ENCODE results near the gene RASSF7.

RASSF7 gene

GRCh38 chr11:577611-577894 is 16.8 kb downstream of the RASSF7 start:
- ChIA-PET POLR2A (interaction anchor here (1.0 to 1.7 kb wide), 2 partner anchors 9 to 21 kb away, joined by 5 read pairs; no protein-coding TSS in a partner anchor), CTCF (no interaction called here)
- TF ChIP-seq ZNF384 (IDR thresholded peaks at IDR 0.05): no peak
- no peak for TF ChIP-seq CTBP1 (IDR thresholded peaks at IDR 0.05; ENCODE audit: borderline replicate concordance)
- TF ChIP-seq ARNT (IDR thresholded peaks at IDR 0.05): no peak
- TF ChIP-seq PKNOX1 (IDR thresholded peaks at IDR 0.05): no peak
- no peak for TF ChIP-seq TARDBP (IDR thresholded peaks at IDR 0.05)
- no peak for TF ChIP-seq L3MBTL2 (conservative IDR thresholded peaks at IDR 0.05)
- no peak for TF ChIP-seq FOXM1 (IDR thresholded peaks at IDR 0.05; ENCODE audit: borderline replicate concordance)
- TF ChIP-seq NFRKB (IDR thresholded peaks at IDR 0.05): no peak
- no peak for TF ChIP-seq FOXA1 (IDR thresholded peaks at IDR 0.05)
- TF ChIP-seq FOXK2 (IDR thresholded peaks at IDR 0.05): no peak
- TF ChIP-seq HDGF (IDR thresholded peaks at IDR 0.05; ENCODE audit: borderline replicate concordance): no peak
- no peak for TF ChIP-seq SUZ12 (IDR thresholded peaks at IDR 0.05)
- TF ChIP-seq LEF1 (IDR thresholded peaks at IDR 0.05; ENCODE audit: borderline replicate concordance): no peak
- TF ChIP-seq BHLHE40 (IDR thresholded peaks at IDR 0.05; ENCODE audit: borderline replicate concordance): no peak
- no peak for TF ChIP-seq ELF4 (IDR thresholded peaks at IDR 0.05)
- DNase-seq (ENCODE audit: extremely low spot score): no peak

DNA sequence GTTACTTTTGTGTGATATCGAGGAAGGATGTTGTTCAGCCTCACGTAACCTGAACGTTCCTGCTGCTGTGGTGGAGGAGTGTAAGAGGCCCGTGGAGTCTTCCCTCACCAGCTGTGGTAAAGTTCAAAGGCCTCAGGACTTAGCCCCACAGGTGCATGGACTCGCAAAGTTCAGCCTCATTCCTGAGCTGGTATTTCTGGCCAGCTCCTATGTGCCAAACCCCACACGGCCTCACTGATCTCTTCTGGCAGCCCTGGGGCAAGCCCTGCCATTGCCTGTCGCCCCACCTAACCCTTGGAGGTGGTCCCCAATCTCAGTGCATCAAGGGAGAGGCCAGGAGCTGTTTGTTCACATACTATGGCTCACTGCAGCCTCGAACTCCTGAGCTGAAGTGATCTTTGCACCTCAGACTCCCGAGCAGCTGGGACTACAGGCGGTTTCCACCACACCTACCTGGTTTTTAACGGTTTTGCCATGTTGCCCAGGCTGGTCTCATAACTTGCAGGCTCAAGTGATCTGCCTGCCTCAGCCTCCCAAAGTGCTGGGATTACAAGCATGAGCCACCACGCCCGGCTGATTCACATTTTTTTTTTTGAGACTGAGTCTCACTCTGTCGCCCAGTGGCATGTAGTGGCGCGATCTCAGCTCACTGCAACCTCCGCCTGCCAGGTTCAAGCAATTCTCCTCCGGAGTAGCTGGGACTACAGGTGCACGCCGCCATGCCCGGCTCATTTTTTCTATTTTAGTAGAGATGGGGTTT is 17.7 kb downstream of the RASSF7 start:
- TF ChIP-seq L3MBTL2 (conservative IDR thresholded peaks at IDR 0.05): no peak
- no peak for TF ChIP-seq TARDBP (IDR thresholded peaks at IDR 0.05)
- no peak for TF ChIP-seq CTBP1 (IDR thresholded peaks at IDR 0.05; ENCODE audit: borderline replicate concordance)
- TF ChIP-seq HDGF (IDR thresholded peaks at IDR 0.05; ENCODE audit: borderline replicate concordance): no peak
- no peak for TF ChIP-seq BHLHE40 (IDR thresholded peaks at IDR 0.05; ENCODE audit: borderline replicate concordance)
- no peak for TF ChIP-seq FOXM1 (IDR thresholded peaks at IDR 0.05; ENCODE audit: borderline replicate concordance)
- TF ChIP-seq FOXA1 (IDR thresholded peaks at IDR 0.05): no peak
- no peak for TF ChIP-seq ELF4 (IDR thresholded peaks at IDR 0.05)
- TF ChIP-seq NFRKB (IDR thresholded peaks at IDR 0.05): no peak
- no peak for TF ChIP-seq ARNT (IDR thresholded peaks at IDR 0.05)
- TF ChIP-seq FOXK2 (IDR thresholded peaks at IDR 0.05): no peak
- CTCF ChIA-PET: no interaction called here
- POLR2A ChIA-PET: interaction anchor here (1.7 kb wide), 1 partner anchor 10 kb away, joined by 5 read pairs; no protein-coding TSS in a partner anchor
- no peak for DNase-seq (ENCODE audit: extremely low spot score)

GRCh38 chr11:579830-580601 is 19.2 kb downstream of the RASSF7 start:
- no peak for DNase-seq (ENCODE audit: extremely low spot score)
- ChIA-PET POLR2A (no interaction called here), CTCF (no interaction called here)
- no peak for TF ChIP-seq NFRKB (IDR thresholded peaks at IDR 0.05)
- no peak for TF ChIP-seq FOXM1 (IDR thresholded peaks at IDR 0.05; ENCODE audit: borderline replicate concordance)
- TF ChIP-seq TARDBP (IDR thresholded peaks at IDR 0.05): no peak
- TF ChIP-seq BHLHE40 (IDR thresholded peaks at IDR 0.05; ENCODE audit: borderline replicate concordance): no peak
- no peak for TF ChIP-seq ARNT (IDR thresholded peaks at IDR 0.05)
- TF ChIP-seq FOXK2 (IDR thresholded peaks at IDR 0.05): no peak
- TF ChIP-seq SUZ12 (IDR thresholded peaks at IDR 0.05): no peak
- no peak for TF ChIP-seq FOXA1 (IDR thresholded peaks at IDR 0.05)
- no peak for TF ChIP-seq ELF4 (IDR thresholded peaks at IDR 0.05)

DNA sequence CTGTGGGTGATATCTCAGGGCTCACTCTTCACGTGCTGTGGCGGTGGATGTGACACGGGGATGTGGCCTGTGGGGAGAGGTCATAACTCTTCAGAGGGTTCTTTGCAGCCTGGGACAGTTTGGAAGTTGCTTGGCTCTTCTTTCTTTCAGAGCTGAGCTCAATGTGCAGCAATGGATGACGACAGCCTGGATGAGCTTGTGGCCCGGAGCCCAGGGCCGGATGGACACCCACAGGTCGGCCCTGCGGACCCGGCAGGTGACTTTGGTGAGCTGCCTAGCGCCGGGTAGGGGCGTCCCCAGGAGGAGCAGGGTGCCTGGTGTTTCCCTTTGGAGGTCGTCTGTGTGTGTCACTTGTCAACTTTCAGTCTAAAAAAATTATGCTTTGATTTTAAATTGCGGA is 20.6 kb downstream of the RASSF7 start:
- ChIA-PET POLR2A (no interaction called here), CTCF (interaction anchor here (0.6 kb wide), 1 partner anchor 71 kb away, joined by 3 read pairs; no protein-coding TSS in a partner anchor)
- no peak for DNase-seq (ENCODE audit: extremely low spot score)
- TF ChIP-seq ZNF384 (IDR thresholded peaks at IDR 0.05) (no peak), FOXK2 (IDR thresholded peaks at IDR 0.05) (no peak), ELF4 (IDR thresholded peaks at IDR 0.05) (no peak), LEF1 (IDR thresholded peaks at IDR 0.05; ENCODE audit: borderline replicate concordance) (no peak), SUZ12 (IDR thresholded peaks at IDR 0.05) (no peak), NFRKB (IDR thresholded peaks at IDR 0.05) (no peak), BHLHE40 (IDR thresholded peaks at IDR 0.05; ENCODE audit: borderline replicate concordance) (no peak)

DNA sequence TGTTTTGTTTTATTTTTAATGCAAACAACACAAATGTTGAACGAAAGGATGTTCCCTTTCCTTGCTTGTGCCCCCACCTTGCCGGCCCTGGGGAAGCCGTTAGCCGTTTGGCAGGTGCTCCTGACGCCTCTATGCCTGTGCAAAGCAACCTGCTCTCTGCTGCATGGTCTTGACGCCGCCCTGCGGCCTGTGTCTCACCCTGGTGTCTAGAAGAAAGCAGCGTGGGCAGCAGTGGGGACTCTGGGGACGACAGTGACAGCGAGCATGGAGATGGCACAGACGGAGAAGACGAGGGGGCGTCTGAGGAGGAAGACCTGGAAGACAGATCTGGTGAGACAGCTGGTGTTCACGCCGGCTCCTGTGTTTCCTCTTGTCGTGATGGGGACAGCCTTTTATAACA is 21.0 kb downstream of the RASSF7 start:
- no peak for DNase-seq (ENCODE audit: extremely low spot score)
- no peak for TF ChIP-seq ARNT (IDR thresholded peaks at IDR 0.05)
- no peak for TF ChIP-seq FOXA1 (IDR thresholded peaks at IDR 0.05)
- no peak for TF ChIP-seq HDGF (IDR thresholded peaks at IDR 0.05; ENCODE audit: borderline replicate concordance)
- no peak for TF ChIP-seq CTBP1 (IDR thresholded peaks at IDR 0.05; ENCODE audit: borderline replicate concordance)
- TF ChIP-seq ELF4 (IDR thresholded peaks at IDR 0.05): no peak
- TF ChIP-seq ZNF384 (IDR thresholded peaks at IDR 0.05): no peak
- TF ChIP-seq FOXM1 (IDR thresholded peaks at IDR 0.05; ENCODE audit: borderline replicate concordance): no peak
- TF ChIP-seq L3MBTL2 (conservative IDR thresholded peaks at IDR 0.05): no peak
- no peak for TF ChIP-seq PKNOX1 (IDR thresholded peaks at IDR 0.05)
- no peak for TF ChIP-seq SP1 (IDR thresholded peaks at IDR 0.05)
- no peak for TF ChIP-seq LEF1 (IDR thresholded peaks at IDR 0.05; ENCODE audit: borderline replicate concordance)
- no peak for TF ChIP-seq BHLHE40 (IDR thresholded peaks at IDR 0.05; ENCODE audit: borderline replicate concordance)
- no peak for TF ChIP-seq NFRKB (IDR thresholded peaks at IDR 0.05)
- TF ChIP-seq SUZ12 (IDR thresholded peaks at IDR 0.05): no peak
- TF ChIP-seq FOXK2 (IDR thresholded peaks at IDR 0.05): no peak
- no peak for TF ChIP-seq TARDBP (IDR thresholded peaks at IDR 0.05)
- CTCF ChIA-PET: no interaction called here
- POLR2A ChIA-PET: no interaction called here

DNA sequence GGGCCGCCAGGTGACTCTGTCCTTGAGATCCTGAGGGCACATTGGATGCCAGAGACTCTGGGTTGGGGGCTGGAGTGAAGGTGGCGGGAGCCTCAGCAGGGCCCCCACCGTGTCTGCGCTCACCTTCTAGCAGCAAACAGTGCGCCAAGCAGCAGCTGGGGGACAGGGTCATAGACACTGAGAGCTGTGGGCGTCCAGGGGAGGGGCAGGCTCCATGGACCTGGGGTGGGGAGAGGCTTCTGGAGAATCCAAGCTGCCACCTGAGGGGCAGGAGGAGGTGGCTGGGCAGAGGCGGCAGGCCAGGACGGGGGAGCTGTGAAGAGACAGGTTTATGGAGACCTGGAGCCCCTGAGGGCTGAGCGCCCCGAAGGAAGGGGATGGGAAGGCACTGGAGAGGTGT is 23.5 kb downstream of the RASSF7 start:
- no peak for DNase-seq (ENCODE audit: extremely low spot score)
- CTCF ChIA-PET: no interaction called here
- POLR2A ChIA-PET: no interaction called here
- TF ChIP-seq ELF4 (IDR thresholded peaks at IDR 0.05) (no peak), HDGF (IDR thresholded peaks at IDR 0.05; ENCODE audit: borderline replicate concordance) (no peak), FOXA1 (IDR thresholded peaks at IDR 0.05) (no peak), SP1 (IDR thresholded peaks at IDR 0.05) (no peak), L3MBTL2 (conservative IDR thresholded peaks at IDR 0.05) (no peak), NFRKB (IDR thresholded peaks at IDR 0.05) (no peak), PKNOX1 (IDR thresholded peaks at IDR 0.05) (no peak), FOXM1 (IDR thresholded peaks at IDR 0.05; ENCODE audit: borderline replicate concordance) (no peak)

All from HEK293T (cell line).